WTC11 (cell line): ENCODE data around the gene KRTAP10-4. TPM values are rescaled to one million over a fixed set of nuclear protein-coding genes. Genes with fewer than 3 reads are reported as not detected.
A peak's percentile ranks its signal among the peaks of the same experiment; 100 is the strongest.

Experiments
- ATAC-seq: fragments of 200-7000 bp; cut with Tn5 transposase; 2 replicates; pipeline ENCODE4 v1.10.0; 2021; ENCODE audit warnings: mild to moderate bottlenecking, moderate library complexity
- CTCF ChIA-PET: fragments of 300-600 bp; sonication (Branson Sonifier 250); formaldehyde crosslinking; loops from one replicate; lab custom pipeline; 2021; ENCODE audit warnings: antibody characterized with exemption; lab: Charles Lee
- POLR2A ChIA-PET: fragments of 350-600 bp; sonication (Branson Sonifier 250); formaldehyde crosslinking; loops from one replicate; lab custom pipeline; 2021; ENCODE audit warnings: antibody characterized with exemption; lab: Charles Lee
- DNase-seq: peaks from one replicate; pipeline ENCODE4 v3.0.0; 2021; ENCODE audit warnings: low spot score
- H3K27ac Mint-ChIP-seq: 2 replicates; pipeline ENCODE4 v1.8.0; 2021; ENCODE audit warnings: mixed read lengths
- H3K27me3 Mint-ChIP-seq: 2 replicates; pipeline ENCODE4 v1.8.0; 2021; ENCODE audit warnings: low read depth, mild to moderate bottlenecking, moderate library complexity, mixed read lengths
- H3K36me3 Mint-ChIP-seq: 2 replicates; pipeline ENCODE4 v1.8.0; 2021; ENCODE audit warnings: mixed read lengths
- H3K4me1 Mint-ChIP-seq: 2 replicates; pipeline ENCODE4 v1.8.0; 2022; ENCODE audit warnings: mixed read lengths
- H3K4me3 Mint-ChIP-seq: 2 replicates; pipeline ENCODE4 v1.8.0; 2021; ENCODE audit warnings: mild to moderate bottlenecking, moderate library complexity, mixed read lengths
- H3K9me3 Mint-ChIP-seq: 2 replicates; pipeline ENCODE4 v1.8.0; 2021; ENCODE audit warnings: mixed read lengths
- HMGA2 ChIP-seq: fragments of 250-450 bp; sonication (Bioruptor Pico); IDR thresholded peaks from 2 replicates; pipeline ENCODE4 v1.4.0; 2021; ENCODE audit warnings: mild to moderate bottlenecking, moderate library complexity
- STAT6 ChIP-seq: sonication (generic); formaldehyde crosslinking; conservative IDR thresholded peaks from 2 replicates; pipeline ENCODE4 v1.8.1; 2023; ENCODE audit warnings: mild to moderate bottlenecking, low read depth, missing genetic modification reagents, moderate library complexity
- ZNF317 ChIP-seq: sonication (generic); formaldehyde crosslinking; IDR thresholded peaks from 2 replicates; pipeline ENCODE4 v1.8.1; 2023; ENCODE audit warnings: low read depth, mild to moderate bottlenecking, moderate library complexity, missing genetic modification reagents, borderline replicate concordance
- total RNA-seq: library from RNA; stranded (reverse); gene quantifications from 3 replicates; pipeline ENCODE4 v1.2.3, GENCODE V29; 2021

The KRTAP10-4 gene
- total RNA-seq, 1 experiment from 2014 or later, result not detected

DNA sequence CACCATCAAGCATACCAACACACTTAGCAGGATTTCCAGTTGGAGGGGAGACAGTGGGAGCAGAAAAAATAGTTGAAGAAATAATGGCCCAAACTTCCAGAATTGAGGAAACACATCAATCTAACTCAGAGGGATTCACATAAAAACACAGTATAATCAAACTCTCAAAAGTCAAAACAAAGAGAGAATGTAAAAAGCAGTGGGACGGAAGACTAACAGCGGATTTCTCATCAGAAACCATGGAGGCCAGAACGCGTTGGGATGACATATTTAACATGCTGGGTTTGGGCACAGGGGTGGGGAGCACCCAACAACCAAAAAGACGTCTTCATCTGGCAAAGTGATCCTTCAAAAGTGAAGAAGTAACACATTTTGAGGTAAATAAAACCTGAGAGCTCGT lies 46.4 kb downstream of the KRTAP10-4 start:
- POLR2A ChIA-PET, result no interaction called here
- Mint-ChIP-seq H3K4me1 (peaks cover 28% of the 10 kb centered on the region), H3K27ac (no peak overlapping the region), H3K36me3 (peaks cover 47% of the 10 kb centered on the region), H3K27me3 (peaks cover 5% of the 10 kb centered on the region; the same call in 1 of the 2 replicates), H3K4me3 (no peak overlapping the region), H3K9me3 (peaks cover 61% of the 10 kb centered on the region)
- TF ChIP-seq HMGA2 (CRISPR knock-in tag), result no peak
- peak; percentile 99 for TF ChIP-seq ZNF317 (CRISPR knock-in tag)
- DNase-seq (no peak), ATAC-seq (no peak)
- CTCF ChIA-PET, result interaction anchor here (1.9 kb wide), 1 partner anchor 91 kb away, joined by 8 read pairs; the partner anchor contains the start of gene TSPEAR

- Mint-ChIP-seq H3K9me3 (peaks cover 63% of the 10 kb centered on the region), H3K4me1 (peaks cover 3% of the 10 kb centered on the region; the same call in 1 of the 2 replicates), H3K27ac (no peak overlapping the region), H3K36me3 (peaks cover 50% of the 10 kb centered on the region), H3K4me3 (no peak overlapping the region), H3K27me3 (peaks cover 5% of the 10 kb centered on the region; the same call in 1 of the 2 replicates)
- ChIA-PET POLR2A (no interaction called here), CTCF (no interaction called here)
- DNase-seq (no peak), ATAC-seq (no peak)
- TF ChIP-seq STAT6 (CRISPR knock-in tag) (no peak), ZNF317 (CRISPR knock-in tag) (peak; percentile 95)
Measured at GRCh38 chr21:44623575-44623974, 50.0 kb downstream of the KRTAP10-4 start.

Other genes starting within 250 kb of the KRTAP10-4 start
- gene CFAP410, start 234.3 kb upstream of the KRTAP10-4 start, total RNA-seq, result 14.0 to 19.3 TPM (median 15.8 TPM) in 3 replicates
- gene TRPM2, start 220.1 kb upstream of the KRTAP10-4 start, total RNA-seq, result 0.64 to 1.4 TPM (median 0.92 TPM) in 3 replicates
- gene LRRC3, start 118.2 kb upstream of the KRTAP10-4 start, total RNA-seq, result 4.4 to 5.7 TPM (median 4.7 TPM) in 3 replicates
- gene KRTAP10-1, start 33.5 kb upstream of the KRTAP10-4 start, total RNA-seq, result not detected in 3 replicates
- gene KRTAP10-2, start 22.2 kb upstream of the KRTAP10-4 start, total RNA-seq, result 0.16 TPM in 1 of 3 replicates, not detected in the others
- gene KRTAP10-3, start 14.9 kb upstream of the KRTAP10-4 start, total RNA-seq, result not detected in 3 replicates
- not detected in 3 replicates for gene KRTAP10-5, start 6.9 kb downstream of the KRTAP10-4 start, total RNA-seq
- gene KRTAP10-6, start 18.8 kb downstream of the KRTAP10-4 start, total RNA-seq, result 0.17 TPM in 1 of 3 replicates, not detected in the others
- gene KRTAP10-7, start 26.9 kb downstream of the KRTAP10-4 start, total RNA-seq, result not detected in 3 replicates
- not detected in 3 replicates for gene KRTAP10-8, start 38.4 kb downstream of the KRTAP10-4 start, total RNA-seq
- gene KRTAP10-9, start 53.4 kb downstream of the KRTAP10-4 start, total RNA-seq, result not detected in 3 replicates
- gene KRTAP10-10, start 63.6 kb downstream of the KRTAP10-4 start, total RNA-seq, result not detected in 3 replicates
- not detected in 3 replicates for gene KRTAP10-11, start 72.7 kb downstream of the KRTAP10-4 start, total RNA-seq
- 0.50 TPM in 1 of 3 replicates, not detected in the others for gene KRTAP12-4, start 80.9 kb downstream of the KRTAP10-4 start, total RNA-seq
- not detected in 3 replicates for gene KRTAP12-3, start 84.2 kb downstream of the KRTAP10-4 start, total RNA-seq
- 0.25 TPM in 1 of 3 replicates, not detected in the others for gene KRTAP12-2, start 93.2 kb downstream of the KRTAP10-4 start, total RNA-seq
- gene KRTAP12-1, start 108.4 kb downstream of the KRTAP10-4 start, total RNA-seq, result 0.63 to 2.5 TPM (median 1.0 TPM) in 3 replicates
- gene KRTAP10-12, start 123.4 kb downstream of the KRTAP10-4 start, total RNA-seq, result not detected in 3 replicates
- 2.1 to 2.9 TPM (median 2.7 TPM) in 3 replicates for gene TSPEAR, start 137.8 kb downstream of the KRTAP10-4 start, total RNA-seq
- gene UBE2G2, start 228.1 kb downstream of the KRTAP10-4 start, total RNA-seq, result 109 to 117 TPM (median 113 TPM) in 3 replicates
- 81.7 to 86.3 TPM (median 85.4 TPM) in 3 replicates for gene SUMO3, start 244.3 kb downstream of the KRTAP10-4 start, total RNA-seq